ENCODE measurements around the gene HAO1.
"Not testable (repeated sequence)": the region's sequence is repeated elsewhere in the genome, so short reads cannot be mapped to it uniquely, and the experiment has no call there.

HAO1 gene

DNA sequence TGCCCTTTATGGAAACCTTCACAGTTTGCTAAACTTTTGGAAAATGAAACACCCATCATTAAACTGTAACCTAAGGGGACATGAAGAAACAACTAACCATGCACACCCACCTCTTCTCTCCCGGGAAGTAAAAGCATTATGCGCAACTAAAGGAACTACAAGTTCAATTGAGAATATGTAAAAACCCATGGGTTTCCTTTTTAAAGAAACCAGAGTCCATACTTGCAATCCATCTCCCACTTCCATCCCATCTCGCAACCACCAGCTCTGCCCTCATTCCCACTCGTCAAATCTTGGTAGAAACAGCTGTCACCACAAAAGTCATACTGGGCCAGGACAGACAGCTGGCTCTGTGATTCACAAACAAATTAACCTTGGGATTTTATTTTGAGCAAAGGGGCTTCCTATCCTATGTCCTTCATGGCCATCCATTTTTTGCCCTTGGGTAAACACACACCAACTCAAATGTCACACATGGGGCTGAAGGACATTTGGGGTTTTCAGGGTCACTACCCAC is 81.5 kb downstream of the HAO1 start:
- DNase-seq (ENCODE audit: low read depth in 3 of 3, low spot score in 1 of 3) = no peak

DNA sequence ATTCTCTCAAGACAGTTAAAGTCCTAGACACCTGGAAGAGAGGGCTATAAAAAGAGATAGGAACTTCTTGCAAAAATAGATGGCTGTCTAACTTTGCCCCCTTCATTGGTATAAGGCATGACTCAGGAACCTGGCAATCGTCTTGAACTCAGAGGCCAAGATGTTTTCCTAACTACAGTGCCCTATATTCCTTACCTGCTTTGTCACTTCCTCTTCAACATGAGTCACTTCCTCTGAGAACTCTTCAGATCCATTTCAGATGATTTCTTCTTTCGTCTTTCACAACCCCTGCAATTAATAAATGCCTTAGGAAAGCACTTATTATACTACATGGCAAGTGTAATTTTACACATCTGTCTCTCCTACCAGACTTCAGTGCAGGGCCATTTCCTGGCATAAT is 83.5 kb downstream of the HAO1 start:
- DNase-seq (ENCODE audit: low read depth in 3 of 3, low spot score in 1 of 3) = no peak

DNA sequence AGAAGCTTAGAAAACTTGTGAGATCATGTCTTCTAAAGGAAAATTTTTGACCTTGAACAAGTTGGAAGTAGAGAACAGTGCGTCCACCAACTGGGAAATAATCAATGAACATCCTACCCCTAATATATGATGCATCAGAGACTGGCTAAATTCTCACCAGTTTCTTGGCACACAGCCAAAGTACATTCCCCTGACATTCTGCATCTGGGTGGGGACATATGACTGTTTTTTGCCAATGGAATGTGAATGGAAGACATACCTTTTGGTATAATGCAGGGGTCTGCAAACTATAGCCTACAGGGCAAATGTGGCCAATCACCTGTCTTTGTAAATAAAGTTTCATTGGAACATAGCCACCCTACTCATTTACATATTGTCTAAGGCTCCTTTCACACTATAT is 84.7 kb downstream of the HAO1 start:
- DNase-seq (ENCODE audit: low read depth in 3 of 3, low spot score in 1 of 3) = no peak

DNA sequence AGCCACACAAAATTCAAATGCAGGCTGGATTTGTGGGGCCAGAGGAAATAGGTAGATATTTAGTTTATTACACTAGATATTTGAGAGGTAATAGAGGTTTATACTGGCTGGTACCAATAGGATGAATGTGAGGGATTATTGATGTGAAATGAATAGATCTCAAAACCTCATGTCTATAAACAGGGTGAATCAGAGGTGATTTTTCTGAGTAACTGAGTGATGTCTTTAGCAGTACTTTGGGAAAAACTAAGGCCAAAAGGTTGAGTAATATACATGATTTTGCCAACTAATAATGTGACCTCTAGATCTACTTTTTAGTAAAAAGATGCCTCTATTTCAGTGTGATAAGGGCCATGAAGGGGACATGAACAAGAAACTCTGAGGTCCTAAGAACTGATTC is 86.8 kb downstream of the HAO1 start:
- no peak for DNase-seq (ENCODE audit: low read depth in 3 of 3, low spot score in 1 of 3)

DNA sequence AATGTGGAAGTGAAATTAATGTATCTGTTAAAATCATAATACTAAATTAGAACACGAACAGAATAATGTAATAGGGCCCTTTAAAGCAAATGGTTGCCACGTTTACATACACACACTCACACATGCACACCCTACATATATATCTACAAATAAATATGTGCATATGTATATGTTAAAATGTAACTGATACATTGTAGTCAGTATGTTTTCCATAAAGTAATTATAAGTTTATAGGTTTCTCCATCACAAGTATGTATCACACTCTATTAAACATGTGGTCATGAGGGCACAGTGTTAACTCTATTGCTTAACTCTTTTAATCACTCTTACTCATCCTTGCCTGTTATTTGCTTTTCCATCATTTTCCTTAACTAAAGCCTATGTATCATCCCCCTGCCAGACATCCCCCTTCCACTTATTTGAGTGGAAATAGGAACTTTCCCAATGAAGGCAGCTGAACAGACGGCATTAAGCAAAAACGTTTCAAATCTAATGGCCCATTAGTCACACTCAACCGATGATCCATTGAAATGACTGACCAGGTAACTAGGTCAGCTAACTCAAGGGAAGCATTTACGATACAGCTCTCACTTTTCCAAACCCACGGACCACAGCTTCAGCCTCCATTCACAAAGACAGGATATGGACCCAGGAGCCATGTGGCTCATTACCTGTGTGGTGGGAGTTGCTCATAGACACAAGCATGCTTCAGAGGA is 89.3 kb downstream of the HAO1 start:
- no peak for DNase-seq (ENCODE audit: low read depth in 3 of 3, low spot score in 1 of 3)

DNA sequence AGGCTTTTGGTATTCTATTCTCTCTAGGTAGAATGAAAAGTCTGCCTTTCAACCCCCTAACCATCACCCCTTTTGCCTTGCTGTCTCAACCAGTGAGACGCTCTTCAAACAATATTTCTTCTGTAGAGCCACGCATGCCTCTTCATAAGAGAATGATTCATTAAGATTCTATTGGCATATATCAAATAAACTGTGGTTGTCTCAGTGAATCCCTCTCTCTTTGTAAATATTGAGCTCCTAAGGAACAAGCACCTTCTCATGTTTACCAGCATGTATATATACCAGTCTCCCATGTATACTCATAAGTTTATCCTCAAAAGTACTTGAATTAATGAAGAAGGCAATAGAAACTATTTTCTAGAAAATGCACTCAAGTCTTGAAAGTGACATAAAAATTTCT is 90.6 kb downstream of the HAO1 start:
- DNase-seq (ENCODE audit: low read depth in 3 of 3, low spot score in 1 of 3) = no peak

DNA sequence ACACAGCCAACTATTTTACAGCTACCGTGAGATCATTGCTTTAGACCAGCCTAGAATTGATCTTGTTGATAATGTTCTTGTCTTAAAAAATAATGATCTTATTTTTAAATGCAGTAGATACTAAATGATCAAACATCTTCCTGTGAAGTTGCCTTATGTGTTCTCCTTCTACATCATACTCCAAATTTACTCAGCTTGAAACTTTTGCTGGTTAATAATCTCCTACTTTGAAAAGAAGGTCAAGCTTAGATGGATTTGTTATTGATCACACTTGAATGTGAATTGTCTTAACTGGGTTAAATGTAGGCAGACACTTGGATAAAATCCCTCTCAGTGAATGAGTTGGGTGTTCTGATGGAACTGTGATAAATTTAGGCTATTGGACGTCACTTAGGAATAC is 91.9 kb downstream of the HAO1 start:
- DNase-seq (ENCODE audit: low read depth in 3 of 3, low spot score in 1 of 3) = no peak

DNA sequence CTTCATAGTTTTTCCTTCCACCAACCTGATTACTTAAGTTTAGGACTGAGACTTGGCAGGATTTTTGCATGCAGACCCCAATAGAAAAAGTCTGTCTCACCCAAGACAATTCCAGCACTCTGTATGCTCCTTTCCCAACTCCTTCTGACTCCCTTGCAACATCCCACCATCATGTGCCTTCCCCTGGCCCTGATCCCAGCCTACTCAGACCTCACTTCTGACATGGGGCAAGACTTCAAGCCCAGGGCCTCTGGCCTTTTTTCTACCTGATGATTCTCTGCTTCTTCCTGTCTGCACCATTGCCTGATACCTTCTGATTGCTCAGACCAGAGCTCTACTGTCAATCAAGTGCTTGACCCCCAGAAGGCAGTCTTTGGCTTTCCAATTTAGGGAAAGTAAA is 96.6 kb downstream of the HAO1 start:
- no peak for DNase-seq (ENCODE audit: low read depth in 3 of 3, low spot score in 1 of 3)

DNA sequence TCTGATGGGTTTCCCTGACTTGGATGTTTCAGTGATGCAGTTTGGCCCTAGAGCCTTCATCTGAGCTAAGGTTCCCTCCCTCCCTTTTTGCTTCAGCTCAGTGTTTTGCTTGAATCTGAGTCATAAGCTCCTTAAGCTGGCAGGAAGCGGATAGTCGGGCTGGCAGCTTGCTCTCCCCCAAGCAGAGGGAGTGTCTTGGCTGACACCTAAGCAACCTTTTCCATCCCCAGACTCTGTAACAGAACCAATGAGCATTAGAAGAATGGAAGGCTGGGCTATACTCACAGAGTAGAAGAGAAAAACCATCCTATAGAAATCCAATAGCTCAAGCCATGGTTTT is 98.3 kb downstream of the HAO1 start:
- no peak for DNase-seq (ENCODE audit: low read depth in 3 of 3, low spot score in 1 of 3)

DNA sequence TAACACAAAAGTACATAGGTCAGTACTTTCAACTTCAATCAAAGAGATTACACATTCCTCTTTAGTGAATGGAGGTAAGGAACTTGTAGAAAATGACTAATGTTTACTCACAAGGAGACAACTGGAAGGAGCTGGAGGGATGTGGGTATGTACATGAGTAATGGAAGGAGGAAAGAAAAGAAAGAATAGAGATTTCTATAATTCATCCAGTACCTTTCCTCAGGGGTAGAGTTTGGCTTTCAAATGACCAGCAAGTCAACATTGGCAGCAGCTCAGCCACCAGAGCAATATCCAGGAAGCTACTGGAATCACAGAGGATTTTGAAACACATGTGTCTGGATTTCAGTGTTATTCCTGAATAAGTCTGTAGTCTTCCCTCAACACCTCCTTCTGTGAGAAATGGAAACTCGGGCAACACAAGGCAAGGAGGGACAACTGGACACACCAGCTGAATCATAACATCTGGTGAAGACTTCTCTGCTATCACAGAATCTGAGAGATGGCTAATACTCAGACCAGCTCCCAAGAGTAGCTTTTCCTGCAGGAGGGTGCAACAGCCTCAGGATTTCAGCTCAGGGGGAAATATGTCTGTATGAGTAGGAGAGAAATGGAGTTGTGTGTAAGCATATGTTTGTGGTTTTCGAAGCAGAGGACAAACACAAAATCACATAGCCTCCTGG is 98.8 kb downstream of the HAO1 start:
- DNase-seq (ENCODE audit: low read depth in 3 of 3, low spot score in 1 of 3) = no peak

DNA sequence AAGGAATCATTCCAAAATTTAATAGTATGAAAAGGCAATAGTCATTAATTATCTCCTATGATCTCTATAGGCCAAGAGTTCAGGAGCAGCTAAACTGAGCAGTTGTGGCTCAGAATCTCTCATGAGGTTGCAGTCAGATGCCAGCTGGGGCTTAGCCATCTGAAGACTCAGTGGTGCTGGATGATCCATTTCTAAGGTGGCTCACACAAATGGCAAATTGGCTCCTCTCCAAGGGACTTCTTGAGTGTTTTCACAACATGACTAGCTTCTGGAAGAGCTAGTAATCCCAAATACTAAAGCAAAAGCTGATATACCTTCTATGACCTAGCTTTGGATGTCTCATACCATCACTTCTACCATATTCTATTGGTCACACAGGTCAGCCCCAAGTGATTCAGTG is 104.2 kb downstream of the HAO1 start:
- no peak for DNase-seq (ENCODE audit: low read depth in 3 of 3, low spot score in 1 of 3)

DNA sequence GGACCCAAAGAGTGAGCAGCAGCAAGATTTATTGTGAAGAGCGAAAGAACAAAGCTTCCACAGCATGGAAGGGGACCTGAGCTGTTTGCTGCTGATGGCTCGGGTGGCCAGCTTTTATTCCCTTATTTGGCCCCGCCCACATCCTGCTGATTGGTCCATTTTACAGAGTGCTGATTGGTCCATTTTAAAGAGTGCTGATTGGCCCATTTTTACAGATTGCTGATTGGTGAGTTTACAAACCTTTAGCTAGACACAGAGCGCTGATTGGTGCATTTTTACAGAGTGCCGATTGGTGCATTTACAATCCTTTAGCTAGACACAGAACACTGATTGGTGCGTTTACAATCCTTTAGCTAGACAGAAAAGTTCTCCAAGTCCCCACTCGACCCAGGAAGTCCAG is 105.8 kb downstream of the HAO1 start:
- DNase-seq (ENCODE audit: low read depth in 3 of 3, low spot score in 1 of 3) = not testable (repeated sequence)
